Measurements from ENCODE around the gene SRP9.
A peak's percentile ranks its signal among the peaks of the same experiment; 100 is the strongest.
"Not testable (repeated sequence)": the region's sequence is repeated elsewhere in the genome, so short reads cannot be mapped to it uniquely, and the experiment has no call there.

The SRP9 gene

DNA sequence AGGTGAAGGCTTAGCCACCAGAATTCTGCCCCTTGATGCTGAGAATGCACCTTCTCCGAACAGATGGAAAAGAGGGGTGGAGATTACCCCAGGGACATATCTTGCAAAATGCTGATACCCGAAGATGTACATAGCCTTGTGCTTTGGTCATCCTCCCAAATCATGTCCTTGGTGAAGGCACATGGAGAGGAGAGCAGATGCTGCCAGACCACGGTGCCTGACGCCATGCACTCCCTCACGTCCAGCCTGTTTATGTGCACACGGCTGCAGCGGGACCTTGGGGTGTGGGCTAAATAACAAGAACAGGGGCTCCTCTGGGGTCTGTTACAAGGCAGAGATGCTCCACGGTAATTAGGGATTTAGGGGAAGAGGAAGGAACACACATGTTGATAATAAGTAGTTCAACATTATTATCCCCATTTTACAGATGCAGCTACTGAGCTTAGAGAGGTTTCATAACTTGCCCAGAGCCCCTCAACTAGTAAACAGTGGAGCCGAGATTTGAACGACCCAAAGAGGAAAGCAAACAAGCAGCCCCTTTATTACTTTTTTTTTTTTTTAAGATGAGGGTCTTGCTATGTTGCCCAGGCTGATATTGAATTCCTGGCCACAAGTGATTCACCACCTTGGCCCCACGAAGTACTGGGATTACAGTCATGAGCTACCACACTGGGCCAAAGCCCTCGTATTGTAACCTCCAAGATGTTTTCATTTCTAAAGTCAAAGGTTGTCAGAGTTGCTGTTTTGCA, 45.2 kb downstream of the SRP9 start:
- no peaks in the 10 kb centered on the region for H3K36me3 ChIP-seq
- no peak for TF ChIP-seq Cebpa-rat (IDR thresholded peaks at IDR 0.05)
- H3K9me3 ChIP-seq = no peaks in the 10 kb centered on the region

DNA sequence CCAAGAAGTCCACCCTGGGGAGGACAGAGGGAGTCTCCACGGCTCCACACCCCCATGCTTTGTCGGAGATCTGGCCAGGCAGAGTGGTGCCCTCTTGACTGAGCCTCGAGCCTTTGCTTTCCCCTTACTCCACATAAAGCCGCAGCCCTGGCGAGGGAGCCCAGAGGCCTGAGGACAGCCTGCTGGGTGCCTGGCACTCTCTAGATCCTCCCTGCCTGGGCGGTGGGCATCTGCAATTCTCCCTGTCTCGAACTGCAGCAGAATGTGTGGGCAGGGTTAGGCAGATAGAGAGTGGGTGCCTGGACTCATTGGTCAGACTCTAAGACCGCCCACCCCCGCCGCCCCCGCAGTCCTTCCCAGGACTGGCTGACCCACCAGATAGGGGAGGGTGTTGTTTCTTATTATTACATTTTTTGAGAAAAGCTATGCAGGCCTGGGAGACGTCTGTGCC, 46.2 kb downstream of the SRP9 start:
- Histone ChIP-seq H3K27me3 (no peaks in the 10 kb centered on the region), H3K27ac (no peak overlapping the region), H3K4me1 (no peaks in the 10 kb centered on the region), H3K9me3 (no peaks in the 10 kb centered on the region), H3K4me2 (no peak overlapping the region), H3K4me3 (no peak overlapping the region), H4K20me1 (no peaks in the 10 kb centered on the region), H3K36me3 (no peaks in the 10 kb centered on the region), H3K9ac (no peak overlapping the region)
- TF ChIP-seq Cebpa-rat (IDR thresholded peaks at IDR 0.05) = no peak

More for the DNA sequence above, 45.2 kb downstream of the SRP9 start:
- peaks cover 3% of the 10 kb centered on the region for H3K4me1 ChIP-seq
- H3K27me3 ChIP-seq = no peaks in the 10 kb centered on the region
- H4K20me1 ChIP-seq = no peaks in the 10 kb centered on the region
- H3K4me3 ChIP-seq = no peak overlapping the region
- H3K27ac ChIP-seq = no peak overlapping the region
- H3K9ac ChIP-seq = no peak overlapping the region
- H3K4me2 ChIP-seq = no peak overlapping the region

DNA sequence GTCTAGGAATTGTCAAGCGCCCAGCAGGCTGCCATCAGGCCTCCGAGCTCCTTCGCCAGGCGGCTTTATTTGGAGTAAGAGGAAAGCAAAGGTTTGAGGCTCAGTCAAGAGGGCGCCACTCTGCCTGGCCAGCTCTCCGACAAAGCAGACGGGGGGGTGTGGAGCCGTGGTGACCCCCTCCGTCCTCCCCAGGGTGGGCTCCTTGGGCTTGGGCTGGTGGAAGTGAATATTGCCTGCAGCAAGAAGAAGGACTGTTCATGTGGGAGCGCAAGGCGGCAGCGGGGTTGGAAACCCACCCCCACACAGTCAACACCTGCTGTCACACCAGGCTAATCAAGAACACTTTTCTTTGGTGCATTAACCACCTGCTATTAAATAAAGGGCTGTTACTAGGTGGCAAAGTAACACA, 46.9 kb downstream of the SRP9 start:
- H3K4me2 ChIP-seq = no peak overlapping the region
- no peaks in the 10 kb centered on the region for H3K4me1 ChIP-seq
- H3K4me3 ChIP-seq = no peak overlapping the region
- no peak overlapping the region for H3K27ac ChIP-seq
- no peaks in the 10 kb centered on the region for H3K9me3 ChIP-seq
- TF ChIP-seq Cebpa-rat (IDR thresholded peaks at IDR 0.05) = no peak
- no peaks in the 10 kb centered on the region for H3K36me3 ChIP-seq
- H4K20me1 ChIP-seq = no peaks in the 10 kb centered on the region
- no peak overlapping the region for H3K9ac ChIP-seq
- H3K27me3 ChIP-seq = no peaks in the 10 kb centered on the region

DNA sequence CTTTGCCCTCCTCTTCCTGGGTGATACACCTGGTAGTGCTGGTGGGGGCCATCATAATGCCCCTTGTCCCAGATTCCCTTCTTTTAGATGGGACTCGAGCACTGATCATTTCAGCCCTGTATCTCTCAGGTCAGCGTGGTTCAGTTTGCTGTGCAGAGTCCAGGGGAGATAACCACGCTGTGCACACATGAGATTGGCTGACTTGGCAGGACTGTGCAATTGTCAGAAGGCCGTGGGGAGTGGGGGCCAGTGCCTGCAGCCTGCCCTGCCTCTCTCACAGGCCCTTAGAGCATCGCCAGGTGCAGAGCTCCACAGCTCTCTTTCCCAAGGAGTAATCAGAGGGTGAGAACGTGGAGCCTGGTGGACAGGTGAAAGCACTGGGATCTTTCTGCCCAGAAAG, 47.5 kb downstream of the SRP9 start:
- Histone ChIP-seq H3K4me2 (no peak overlapping the region), H3K27ac (no peak overlapping the region), H3K4me3 (no peak overlapping the region), H3K9me3 (no peaks in the 10 kb centered on the region), H3K9ac (no peak overlapping the region), H4K20me1 (no peaks in the 10 kb centered on the region), H3K4me1 (no peaks in the 10 kb centered on the region), H3K36me3 (no peaks in the 10 kb centered on the region), H3K27me3 (no peaks in the 10 kb centered on the region)
- no peak for TF ChIP-seq Cebpa-rat (IDR thresholded peaks at IDR 0.05)

DNA sequence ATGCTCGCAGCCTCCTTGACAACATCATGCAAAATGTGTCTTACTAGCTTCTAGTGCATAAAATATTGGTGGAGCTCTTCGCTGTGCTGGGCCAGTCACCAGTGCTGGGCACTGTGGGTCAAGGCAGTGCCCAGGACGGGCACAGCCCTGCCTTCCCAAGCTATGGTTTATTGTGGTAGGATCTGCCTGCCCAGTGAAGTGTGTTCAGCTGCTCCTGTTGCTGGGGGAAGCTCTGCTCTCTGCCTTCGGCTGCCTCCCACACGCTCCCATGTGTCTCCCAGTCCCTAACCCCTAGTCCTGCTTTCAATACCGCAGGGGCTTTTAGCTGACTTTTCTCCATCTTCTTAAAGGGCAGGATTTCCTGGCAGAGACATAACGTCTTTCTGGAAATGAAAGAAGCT, 48.0 kb downstream of the SRP9 start:
- Histone ChIP-seq H3K4me2 (no peak overlapping the region), H3K4me3 (no peak overlapping the region), H3K36me3 (no peaks in the 10 kb centered on the region), H4K20me1 (no peaks in the 10 kb centered on the region), H3K9me3 (no peaks in the 10 kb centered on the region), H3K4me1 (no peaks in the 10 kb centered on the region), H3K27me3 (no peaks in the 10 kb centered on the region), H3K27ac (no peak overlapping the region), H3K9ac (0 out of 2 replicates have a peak overlapping the region, but pooled peaks have one; percentile 5)
- no peak for TF ChIP-seq Cebpa-rat (IDR thresholded peaks at IDR 0.05)

DNA sequence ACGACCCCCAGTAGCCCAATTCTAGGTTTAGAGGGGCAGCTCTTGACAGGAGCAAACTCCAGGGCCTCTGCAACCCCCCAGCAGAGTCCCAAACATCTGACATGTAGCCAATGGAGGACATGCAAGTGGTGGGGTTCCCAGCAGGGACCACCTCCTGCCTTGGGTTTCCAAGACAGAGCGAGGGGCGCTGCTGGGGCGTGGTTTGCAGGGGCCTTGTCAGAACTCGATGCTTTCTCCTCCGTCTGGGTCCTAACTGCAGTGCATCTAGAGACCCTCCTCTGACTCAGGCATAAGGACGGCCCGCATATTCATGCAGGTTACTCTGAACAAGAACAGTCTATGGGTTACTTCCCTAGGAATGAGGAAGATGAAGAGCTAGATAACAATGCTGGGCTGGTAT, 49.5 kb downstream of the SRP9 start:
- no peak for TF ChIP-seq Cebpa-rat (IDR thresholded peaks at IDR 0.05)
- Histone ChIP-seq H3K4me3 (no peak overlapping the region), H3K9ac (no peak overlapping the region), H3K4me1 (no peaks in the 10 kb centered on the region), H3K4me2 (no peak overlapping the region), H3K27ac (no peak overlapping the region), H4K20me1 (no peaks in the 10 kb centered on the region), H3K36me3 (peaks cover 8% of the 10 kb centered on the region), H3K27me3 (no peaks in the 10 kb centered on the region), H3K9me3 (no peaks in the 10 kb centered on the region)

DNA sequence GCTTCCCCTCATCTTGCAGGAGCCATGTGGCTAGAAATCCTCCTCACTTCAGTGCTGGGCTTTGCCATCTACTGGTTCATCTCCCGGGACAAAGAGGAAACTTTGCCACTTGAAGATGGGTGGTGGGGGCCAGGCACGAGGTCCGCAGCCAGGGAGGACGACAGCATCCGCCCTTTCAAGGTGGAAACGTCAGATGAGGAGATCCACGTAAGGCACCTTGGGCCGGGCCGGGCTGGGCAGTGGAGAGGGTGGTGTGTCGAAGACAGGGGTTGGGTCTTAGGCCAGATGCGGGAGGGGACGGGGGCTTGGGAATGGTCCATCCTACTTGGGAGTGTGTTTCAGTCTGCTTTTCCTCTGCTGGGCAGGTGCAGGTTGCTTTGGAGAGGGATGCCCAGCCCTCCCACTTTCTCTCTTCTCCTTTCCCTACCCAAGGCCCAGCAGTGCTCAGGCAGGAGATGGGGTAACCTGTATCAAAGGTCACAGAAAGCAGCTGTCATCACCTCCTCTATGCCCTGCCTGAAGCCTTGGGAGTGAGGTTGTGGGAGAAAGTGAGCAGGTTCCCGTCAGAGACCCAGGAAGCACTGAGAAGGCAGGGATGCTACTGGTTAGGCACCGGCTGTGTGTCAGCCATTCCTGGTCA, 51.2 kb downstream of the SRP9 start:
- Histone ChIP-seq H3K4me3 (no peak overlapping the region), H3K36me3 (peaks cover 14% of the 10 kb centered on the region), H3K4me1 (no peaks in the 10 kb centered on the region), H3K9me3 (no peaks in the 10 kb centered on the region), H3K27ac (no peak overlapping the region), H3K9ac (no peak overlapping the region), H4K20me1 (no peaks in the 10 kb centered on the region), H3K4me2 (no peak overlapping the region), H3K27me3 (no peaks in the 10 kb centered on the region)
- no peak for TF ChIP-seq Cebpa-rat (IDR thresholded peaks at IDR 0.05)

DNA sequence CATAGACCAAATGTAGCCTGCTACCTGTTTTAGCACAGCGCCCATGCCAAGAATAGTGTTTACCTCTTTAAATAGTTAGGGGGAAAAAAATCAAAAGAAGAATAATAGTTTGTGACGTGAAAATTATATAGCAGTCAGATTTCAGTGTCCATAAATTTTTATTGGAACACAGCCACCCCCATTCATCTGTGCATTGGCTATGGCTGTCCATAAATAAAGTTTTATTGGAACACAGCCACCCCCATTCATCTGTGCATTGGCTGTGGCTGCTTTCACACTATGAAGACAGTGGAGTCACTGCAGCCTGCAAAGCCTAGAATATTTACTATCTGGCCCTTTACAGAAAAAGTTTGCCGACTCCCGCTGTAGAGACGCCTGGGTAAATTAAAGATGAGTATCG, 53.2 kb downstream of the SRP9 start:
- no peak overlapping the region for H3K27ac ChIP-seq
- H3K9ac ChIP-seq = no peak overlapping the region
- H3K4me2 ChIP-seq = no peak overlapping the region
- H3K4me1 ChIP-seq = no peaks in the 10 kb centered on the region
- TF ChIP-seq Cebpa-rat (IDR thresholded peaks at IDR 0.05) = no peak
- no peaks in the 10 kb centered on the region for H3K27me3 ChIP-seq
- no peaks in the 10 kb centered on the region for H4K20me1 ChIP-seq
- peaks cover 14% of the 10 kb centered on the region for H3K36me3 ChIP-seq
- no peaks in the 10 kb centered on the region for H3K9me3 ChIP-seq
- no peak overlapping the region for H3K4me3 ChIP-seq

DNA sequence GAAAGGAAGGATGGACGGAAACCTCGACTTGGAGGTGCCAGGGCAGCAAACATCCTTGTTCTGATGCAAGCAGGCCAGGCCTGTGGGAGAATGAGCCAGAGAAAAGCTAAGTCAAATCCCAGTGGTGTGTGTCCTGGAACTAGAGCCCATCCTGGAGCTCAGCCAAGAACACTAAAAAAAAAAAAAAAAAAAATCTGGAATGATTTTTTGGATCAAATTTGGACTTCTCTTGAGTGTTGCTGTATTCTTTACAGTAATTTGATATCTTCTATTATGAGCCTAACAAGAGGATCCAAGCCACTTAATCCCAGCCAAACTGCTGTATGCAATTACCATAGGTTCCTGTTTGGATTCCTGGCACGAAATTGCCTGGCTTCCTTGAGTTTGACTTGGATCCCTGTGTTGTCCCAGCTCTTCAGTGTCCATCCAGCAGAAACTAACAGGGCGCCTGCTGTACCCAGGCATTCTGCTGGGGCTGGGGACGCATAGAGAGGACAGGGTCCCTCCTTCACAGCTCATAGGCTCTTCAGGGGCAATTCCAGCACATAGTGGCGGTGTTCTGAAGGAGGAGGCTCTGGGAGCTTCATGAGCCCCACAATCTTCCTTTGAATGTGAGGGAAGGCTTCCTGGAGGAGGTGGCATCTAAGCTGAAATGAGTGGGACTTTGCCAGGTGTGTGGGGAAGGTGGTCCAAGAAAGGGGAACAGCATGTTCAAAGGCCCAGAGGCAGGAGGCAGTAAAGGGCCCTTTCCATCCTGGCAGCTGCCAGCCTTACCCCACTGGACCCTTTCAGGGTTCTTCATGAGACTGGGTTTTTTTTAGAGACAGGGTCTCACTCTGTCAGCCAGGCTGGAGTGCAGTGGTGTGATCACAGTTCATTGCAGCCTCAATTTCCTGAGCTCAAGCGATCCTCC, 57.0 kb downstream of the SRP9 start:
- Histone ChIP-seq H3K4me1 (no peaks in the 10 kb centered on the region), H3K27ac (no peak overlapping the region), H3K36me3 (peaks cover 18% of the 10 kb centered on the region), H3K4me2 (no peak overlapping the region), H3K9me3 (no peaks in the 10 kb centered on the region), H3K4me3 (no peak overlapping the region), H3K9ac (no peak overlapping the region), H3K27me3 (no peaks in the 10 kb centered on the region), H4K20me1 (no peaks in the 10 kb centered on the region)
- TF ChIP-seq Cebpa-rat (IDR thresholded peaks at IDR 0.05) = no peak

DNA sequence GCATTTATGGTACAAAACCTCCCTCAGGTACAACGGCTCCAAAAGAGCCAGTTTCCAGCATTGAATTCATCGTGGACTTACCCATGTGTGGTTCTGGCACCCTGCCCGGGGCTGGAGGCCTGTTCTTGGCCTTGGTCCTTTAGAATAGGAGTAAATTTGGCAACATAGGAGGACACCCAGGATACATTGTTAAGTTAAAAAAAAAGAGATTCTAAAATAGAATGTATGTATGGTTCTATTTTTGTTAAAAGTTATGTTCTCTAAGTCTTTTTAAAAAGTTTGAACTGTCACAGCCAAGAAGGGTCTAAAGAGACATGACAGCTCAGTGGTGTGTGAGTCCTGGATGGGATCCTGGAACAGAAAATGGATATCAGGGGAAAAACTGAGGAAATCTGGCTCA, 58.2 kb downstream of the SRP9 start:
- Histone ChIP-seq H3K4me2 (no peak overlapping the region), H3K9ac (no peak overlapping the region), H3K36me3 (peaks cover 18% of the 10 kb centered on the region), H3K9me3 (no peaks in the 10 kb centered on the region), H3K27ac (no peak overlapping the region), H3K27me3 (no peaks in the 10 kb centered on the region), H4K20me1 (no peaks in the 10 kb centered on the region), H3K4me1 (no peaks in the 10 kb centered on the region), H3K4me3 (no peak overlapping the region)
- TF ChIP-seq Cebpa-rat (IDR thresholded peaks at IDR 0.05) = no peak

DNA sequence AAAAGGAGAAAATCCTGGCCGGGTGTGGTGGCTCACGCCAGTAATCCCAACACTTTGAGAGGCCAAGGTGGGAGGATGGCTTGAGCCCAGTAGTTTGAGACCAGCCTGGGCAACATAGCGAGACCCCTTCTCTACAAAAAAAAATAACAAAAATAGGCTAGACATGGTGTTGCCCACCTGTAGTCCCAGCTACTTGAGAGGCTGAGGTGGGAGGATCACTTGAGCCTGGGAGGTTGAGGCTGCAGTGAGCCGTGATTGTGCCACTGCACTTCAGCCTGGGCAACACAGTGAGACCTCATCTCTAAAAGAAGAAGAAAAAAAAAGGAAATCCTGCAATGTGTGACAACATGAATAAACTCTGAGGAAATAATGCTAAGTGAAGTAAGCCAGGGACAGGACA, 58.7 kb downstream of the SRP9 start:
- not testable (repeated sequence) for H3K9me3 ChIP-seq, H3K4me2 ChIP-seq, H3K27ac ChIP-seq, H3K9ac ChIP-seq, H4K20me1 ChIP-seq, H3K27me3 ChIP-seq, H3K4me1 ChIP-seq, H3K4me3 ChIP-seq
- peaks cover 16% of the 10 kb centered on the region for H3K36me3 ChIP-seq
